Activated gamma-delta T cell treated with anti-CD3 and anti-CD28 coated beads, Interleukin-2, amount 50 U/mL, for 16 hours (primary cell): ENCODE measurements around the gene RFWD3.

Source experiments
- DNase-seq: peaks from one replicate; pipeline ENCODE4 v3.0.0-alpha.2; 2020; ENCODE audit warnings: low read depth

Gene RFWD3

DNA sequence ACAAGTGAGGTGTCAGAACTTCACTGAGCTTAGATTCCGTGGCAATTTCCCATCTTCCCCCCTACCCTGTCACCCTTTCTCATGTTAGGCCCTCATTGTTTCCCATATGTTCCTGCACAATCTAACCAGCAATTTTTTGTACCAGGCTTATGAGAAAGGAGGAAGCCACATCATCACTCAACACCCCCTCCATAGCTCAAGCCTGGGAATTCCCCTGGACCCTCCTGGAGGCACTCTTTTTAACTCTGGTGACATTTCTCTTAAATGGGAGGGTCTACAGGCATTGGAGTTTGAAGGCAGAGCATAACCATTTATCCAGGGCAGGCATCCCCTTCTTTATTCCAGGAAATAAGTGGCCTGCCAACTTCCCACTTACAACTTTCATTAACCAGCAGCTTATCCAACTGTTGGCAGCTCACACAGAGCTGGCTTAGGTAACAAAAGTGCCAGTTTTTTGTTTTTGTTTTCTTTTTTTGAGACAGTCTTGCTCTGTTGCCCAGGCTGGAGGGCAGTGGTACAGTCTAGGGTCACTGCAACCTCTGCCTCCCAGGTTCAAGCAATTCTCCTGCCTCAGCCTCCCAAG, 49.4 kb downstream of the RFWD3 start:
- no peak for DNase-seq

GRCh38 chr16:74611721-74612120, 55.0 kb downstream of the RFWD3 start:
- no peak for DNase-seq

DNA sequence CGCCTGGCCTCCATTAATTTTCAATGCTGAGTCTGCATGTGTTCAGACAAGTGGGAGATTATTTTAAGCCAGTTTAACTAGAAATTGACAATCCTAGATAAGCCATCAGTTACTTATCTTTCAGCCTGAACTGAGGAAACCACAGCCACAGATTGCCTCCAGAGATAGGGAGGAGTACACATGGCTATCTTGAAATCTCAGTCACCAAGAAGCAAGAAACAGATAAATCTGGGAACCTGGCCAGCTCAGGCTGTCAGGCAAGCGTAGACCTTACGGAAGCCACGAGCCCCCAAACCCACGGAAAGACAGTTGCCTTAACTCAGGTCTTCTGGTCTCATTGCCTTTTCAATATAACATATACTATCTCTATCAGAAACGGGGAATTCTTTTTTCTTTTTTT, 57.7 kb downstream of the RFWD3 start:
- DNase-seq, result no peak

GRCh38 chr16:74608381-74608780, 58.3 kb downstream of the RFWD3 start:
- DNase-seq, result no peak

- DNase-seq, result no peak
Observed at GRCh38 chr16:74607962-74608356, 58.7 kb downstream of the RFWD3 start.

- DNase-seq, result no peak
Observed at GRCh38 chr16:74607310-74607961, 59.2 kb downstream of the RFWD3 start.

GRCh38 chr16:74606521-74607309, 60.0 kb downstream of the RFWD3 start, which contains the start of gene GLG1:
TSS of gene GLG1 (minus strand) at chr16:74607114. CDS start at chr16:74607094, 20 bp downstream.
- peak; percentile 86 for DNase-seq

DNA sequence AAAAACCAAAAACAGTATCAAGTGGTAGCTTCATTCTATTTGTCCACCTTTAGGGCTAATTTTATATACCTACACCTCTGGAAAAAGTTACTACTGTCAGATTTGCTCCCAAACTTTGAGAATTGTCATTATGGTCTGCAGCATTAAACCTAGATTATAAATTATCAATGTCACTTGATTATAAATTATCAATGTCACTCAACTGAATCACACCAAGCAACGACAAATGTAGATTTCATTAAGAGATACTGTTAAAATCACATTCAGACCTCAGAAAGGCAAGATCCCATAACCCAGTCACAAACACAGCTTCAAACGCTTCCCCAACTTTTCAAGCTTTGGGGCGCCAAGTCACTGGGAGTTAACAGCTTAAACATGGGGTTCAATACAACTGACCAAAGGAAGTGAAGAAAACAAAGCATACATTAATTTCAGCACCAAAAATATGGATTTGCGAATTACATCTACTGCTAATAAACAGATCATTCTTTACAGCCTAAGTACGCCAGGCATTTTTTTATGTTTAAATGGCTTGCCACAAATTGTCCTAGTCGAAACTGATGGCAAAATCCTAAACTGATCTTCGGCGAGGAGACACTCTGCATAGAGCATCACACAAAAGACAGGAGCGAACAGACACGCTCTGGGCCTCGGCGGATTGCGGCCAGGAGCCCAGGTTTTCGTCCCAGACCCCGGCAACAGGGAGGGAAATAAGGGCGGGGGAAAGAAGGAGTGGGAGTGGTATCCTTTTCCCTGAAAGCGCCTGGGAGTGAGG, 60.7 kb downstream of the RFWD3 start:
- no peak for DNase-seq

DNA sequence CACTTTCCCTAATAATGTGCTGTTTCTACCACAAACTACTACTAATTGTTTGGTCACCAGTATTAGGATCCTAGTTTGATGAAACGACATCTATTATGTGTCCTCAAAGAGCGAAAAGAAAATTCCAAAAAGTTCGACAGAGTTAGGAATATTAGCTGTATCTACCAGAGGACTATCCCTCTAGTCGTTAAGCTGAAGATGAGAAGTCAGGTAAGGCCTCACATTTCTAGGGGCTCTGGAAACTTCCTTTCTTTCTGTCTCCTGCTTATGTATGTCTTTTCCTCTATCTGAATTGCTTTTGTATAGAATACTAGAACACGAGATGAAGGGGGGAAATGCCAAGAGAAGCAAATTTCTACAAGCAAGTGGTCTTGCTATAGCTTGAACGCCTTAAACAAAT, 61.3 kb downstream of the RFWD3 start:
- no peak for DNase-seq

DNA sequence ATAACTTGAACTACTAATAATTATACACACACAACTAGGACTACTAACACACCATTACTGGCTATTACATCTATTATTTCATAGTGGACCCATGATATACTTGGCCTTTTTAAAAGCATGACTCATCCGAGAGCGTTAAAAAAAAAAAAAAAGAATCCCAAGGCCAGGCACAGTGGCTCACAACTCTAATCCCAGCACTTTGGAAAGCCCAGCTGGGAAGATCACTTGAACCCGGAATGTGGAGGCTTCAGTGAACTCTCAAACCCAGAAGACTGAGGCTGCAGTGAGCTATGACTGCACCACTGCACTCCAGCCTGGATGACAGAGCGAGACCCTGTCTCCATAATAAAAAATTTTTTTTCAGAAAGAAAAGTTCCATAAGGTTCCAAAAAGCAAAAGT, 62.8 kb downstream of the RFWD3 start:
- no peak for DNase-seq

DNA sequence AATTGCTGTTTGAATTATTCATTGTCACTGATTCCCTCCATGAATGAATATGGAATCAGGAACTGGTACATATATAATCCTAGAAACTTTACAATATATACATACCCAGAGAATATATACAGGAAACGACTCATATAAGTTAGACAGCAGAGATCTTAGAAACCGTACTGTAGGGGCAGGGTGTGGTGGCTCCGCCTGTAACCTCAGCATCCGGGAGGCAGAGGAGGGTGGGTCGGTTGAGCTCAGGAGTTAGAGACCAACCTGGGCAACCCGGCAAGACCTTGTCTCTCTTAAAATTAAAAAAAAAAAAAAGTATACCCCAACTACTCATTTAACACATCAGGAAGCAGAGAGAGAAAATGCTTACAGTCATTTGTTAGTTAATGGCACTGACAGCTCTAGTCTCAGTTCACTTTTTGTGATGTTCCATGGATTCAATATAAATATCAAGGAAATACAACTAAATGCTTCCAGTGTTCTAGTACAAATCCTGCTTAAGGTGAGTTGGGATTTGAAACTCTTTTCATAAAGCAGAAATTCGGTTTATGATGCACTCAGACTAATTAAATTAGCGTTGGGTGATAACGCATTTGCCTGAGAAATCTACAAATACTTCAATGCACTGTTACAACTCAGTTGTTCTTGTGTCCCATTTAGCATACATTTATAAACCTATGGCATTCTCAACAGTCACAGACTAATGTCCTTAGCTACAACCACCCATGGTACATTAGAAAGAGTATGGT, 65.4 kb downstream of the RFWD3 start:
- DNase-seq, result peak; percentile 29

GRCh38 chr16:74596586-74596985, 70.1 kb downstream of the RFWD3 start:
- no peak for DNase-seq

DNA sequence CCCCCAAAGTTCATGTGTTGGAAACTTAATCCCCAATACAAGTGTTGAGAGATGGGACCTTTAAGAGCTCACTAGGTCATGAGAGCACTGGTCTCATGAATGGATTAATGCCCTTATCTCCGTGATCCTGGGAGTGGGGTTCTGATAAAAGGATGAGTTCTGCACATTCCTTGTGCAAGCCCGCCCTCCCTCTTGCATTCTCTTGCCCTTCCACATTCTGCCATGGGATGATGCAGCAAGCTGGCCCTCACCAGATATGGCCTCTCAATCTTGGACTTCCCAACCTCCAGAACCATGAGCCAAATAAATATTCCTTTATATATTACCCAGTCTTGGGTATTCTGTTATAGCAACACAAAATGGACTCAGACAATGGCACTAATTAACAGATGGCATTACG, 73.8 kb downstream of the RFWD3 start:
- DNase-seq, result no peak

DNA sequence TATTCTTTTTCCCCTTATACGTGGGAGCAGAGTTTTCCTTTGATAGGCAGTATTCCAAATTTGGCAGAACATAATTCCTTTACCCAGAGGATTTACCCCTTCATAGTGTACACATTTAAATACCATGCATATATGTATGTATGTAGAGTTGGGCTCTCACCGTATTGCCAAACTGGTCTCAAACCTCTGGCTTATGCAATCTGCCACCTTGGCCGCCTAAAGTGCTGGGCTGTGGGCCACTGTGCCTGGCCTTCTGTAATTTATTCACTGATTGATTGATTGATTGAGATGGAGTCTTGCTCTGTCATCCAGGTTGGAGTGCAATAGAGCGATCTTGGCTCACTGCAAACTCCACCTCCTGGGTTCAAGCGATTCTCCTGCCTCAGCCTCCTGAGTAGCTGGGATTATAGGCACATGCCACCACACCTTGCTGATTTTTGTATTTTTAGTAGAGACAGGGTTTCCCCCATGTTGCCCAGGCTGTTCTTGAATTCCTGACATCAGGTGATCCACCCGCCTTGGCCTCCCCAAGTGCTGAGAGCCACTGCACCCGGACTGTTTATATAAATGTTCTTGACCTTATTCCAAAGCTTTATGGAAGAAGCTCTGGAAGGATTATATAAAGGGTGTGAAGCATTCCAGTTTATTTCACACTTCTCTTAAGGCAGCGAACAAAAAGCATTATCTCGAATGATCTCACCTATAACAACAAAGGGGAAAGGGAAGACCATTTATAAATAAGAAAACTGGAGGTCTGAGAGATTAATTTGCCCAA, 74.6 kb downstream of the RFWD3 start:
- DNase-seq, result no peak

GRCh38 chr16:74586948-74587347, 79.7 kb downstream of the RFWD3 start:
- no peak for DNase-seq

DNA sequence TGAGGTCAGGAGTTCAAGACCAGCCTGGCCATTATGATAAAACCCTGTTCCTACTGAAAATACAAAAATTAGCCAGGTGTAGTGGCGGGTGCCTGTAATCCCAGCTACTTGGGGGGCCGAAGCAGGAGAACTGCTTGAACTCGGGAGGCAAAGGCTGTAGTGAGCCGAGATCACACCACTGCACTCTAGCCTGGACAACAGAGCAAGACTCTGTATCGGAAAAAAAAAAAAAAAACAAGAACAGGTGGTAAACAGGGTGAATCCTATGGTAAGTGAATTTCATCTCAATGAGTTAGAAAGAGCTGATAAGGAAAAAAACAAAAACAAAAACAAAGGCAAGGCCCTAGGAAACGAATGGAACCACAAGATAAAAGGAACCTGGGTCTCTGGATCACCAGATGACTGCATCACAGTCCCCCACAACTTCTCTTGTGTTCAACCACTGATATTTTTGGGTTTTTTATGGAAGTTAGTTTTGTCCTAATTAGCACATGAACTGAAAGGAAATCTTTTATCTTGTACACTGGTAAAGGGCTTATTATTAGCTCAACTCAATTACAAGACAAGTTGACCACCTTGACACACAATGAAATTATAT, 80.7 kb downstream of the RFWD3 start:
- no peak for DNase-seq

- DNase-seq, result no peak
Observed at GRCh38 chr16:74583926-74584666, 82.6 kb downstream of the RFWD3 start.

DNA sequence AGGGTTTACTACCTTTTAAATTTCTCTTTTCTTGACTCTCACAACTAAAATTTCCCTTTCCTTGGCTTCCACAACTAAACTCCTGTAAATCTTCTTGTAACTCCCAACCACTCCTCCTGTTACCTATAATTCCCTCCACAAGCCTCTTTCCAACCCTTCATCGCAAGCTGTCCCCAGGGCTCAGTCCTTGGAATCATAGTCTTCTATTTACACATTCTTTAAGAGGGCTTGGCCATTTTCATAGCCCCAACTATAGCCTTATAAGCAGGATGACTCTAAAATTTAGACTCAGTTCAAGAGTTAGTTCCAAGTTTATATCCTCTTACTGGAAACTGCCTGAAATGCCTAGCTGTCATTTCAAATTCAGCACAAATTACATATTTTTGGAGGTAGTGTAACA, 83.7 kb downstream of the RFWD3 start:
- DNase-seq, result no peak

GRCh38 chr16:74580833-74581232, 85.8 kb downstream of the RFWD3 start:
- DNase-seq, result no peak

GRCh38 chr16:74578838-74579237, 87.8 kb downstream of the RFWD3 start:
- DNase-seq, result no peak
